Measurements from ENCODE around the gene ABTB1.

ABTB1 gene

DNA sequence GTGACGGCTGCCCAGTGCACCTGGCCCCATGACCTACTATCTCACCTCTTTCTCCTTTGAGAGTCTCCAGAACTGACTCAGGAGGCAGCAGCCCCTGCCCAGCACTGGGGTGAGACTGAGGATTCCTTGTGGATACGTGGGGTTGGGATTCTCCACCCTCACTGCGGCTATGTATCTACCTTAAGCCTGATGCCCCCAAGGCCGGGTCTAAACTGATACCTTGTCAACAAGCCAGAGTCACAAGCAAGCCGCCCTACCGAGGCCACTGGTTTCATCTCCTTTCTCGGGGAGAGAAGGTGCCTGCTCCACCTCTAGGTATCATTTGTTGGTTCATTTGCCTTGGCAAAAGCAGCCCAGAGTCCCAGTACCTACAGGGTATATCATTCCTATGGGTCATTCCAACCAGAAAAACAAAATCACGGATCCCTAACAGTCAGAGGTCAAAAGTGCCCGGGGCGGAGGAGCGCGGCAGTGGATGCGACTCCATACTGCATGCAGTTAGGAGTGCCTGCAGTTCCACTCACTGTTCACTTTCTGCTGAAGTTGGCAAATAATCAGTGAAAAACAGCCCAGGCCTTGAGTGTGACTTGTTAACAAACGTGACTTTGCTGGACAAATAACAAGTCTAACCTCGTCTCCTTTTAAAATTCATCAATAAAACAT, 47.5 kb downstream of the ABTB1 start:
- Histone ChIP-seq H3K79me2 (ENCODE audit: insufficient read depth, low read length) (no peaks in the 10 kb centered on the region), H2AFZ (ENCODE audit: low read length) (no peak overlapping the region), H3K9me3 (ENCODE audit: insufficient read depth, low read depth, low read length) (no peaks in the 10 kb centered on the region), H3K9ac (ENCODE audit: low read depth, low read length, poor library complexity, severe bottlenecking) (no peak overlapping the region), H3K27me3 (ENCODE audit: insufficient read depth, low read length, poor library complexity, severe bottlenecking) (no peaks in the 10 kb centered on the region), H4K20me1 (ENCODE audit: insufficient read depth, low read length, poor library complexity, severe bottlenecking) (no peaks in the 10 kb centered on the region), H3K36me3 (ENCODE audit: insufficient read depth, low read length) (peaks cover 80% of the 10 kb centered on the region), H3K4me3 (ENCODE audit: low read length, poor library complexity, severe bottlenecking) (no peak overlapping the region), H3K4me2 (ENCODE audit: low read depth, low read length, poor library complexity, severe bottlenecking) (no peak overlapping the region), H3K4me1 (ENCODE audit: insufficient read depth, low read length, poor library complexity, severe bottlenecking) (no peaks in the 10 kb centered on the region), H3F3A (ENCODE audit: low read depth) (no peaks in the 10 kb centered on the region), H3K9me2 (replicated peaks; ENCODE audit: low read depth, low read length) (no peaks in the 10 kb centered on the region)
- TF ChIP-seq EZH2phosphoT487 (IDR thresholded peaks at IDR 0.05; ENCODE audit: borderline replicate concordance), result no peak
- TF ChIP-seq CTCF (conservative IDR thresholded peaks at IDR 0.05; ENCODE audit: low read length), result no peak

DNA sequence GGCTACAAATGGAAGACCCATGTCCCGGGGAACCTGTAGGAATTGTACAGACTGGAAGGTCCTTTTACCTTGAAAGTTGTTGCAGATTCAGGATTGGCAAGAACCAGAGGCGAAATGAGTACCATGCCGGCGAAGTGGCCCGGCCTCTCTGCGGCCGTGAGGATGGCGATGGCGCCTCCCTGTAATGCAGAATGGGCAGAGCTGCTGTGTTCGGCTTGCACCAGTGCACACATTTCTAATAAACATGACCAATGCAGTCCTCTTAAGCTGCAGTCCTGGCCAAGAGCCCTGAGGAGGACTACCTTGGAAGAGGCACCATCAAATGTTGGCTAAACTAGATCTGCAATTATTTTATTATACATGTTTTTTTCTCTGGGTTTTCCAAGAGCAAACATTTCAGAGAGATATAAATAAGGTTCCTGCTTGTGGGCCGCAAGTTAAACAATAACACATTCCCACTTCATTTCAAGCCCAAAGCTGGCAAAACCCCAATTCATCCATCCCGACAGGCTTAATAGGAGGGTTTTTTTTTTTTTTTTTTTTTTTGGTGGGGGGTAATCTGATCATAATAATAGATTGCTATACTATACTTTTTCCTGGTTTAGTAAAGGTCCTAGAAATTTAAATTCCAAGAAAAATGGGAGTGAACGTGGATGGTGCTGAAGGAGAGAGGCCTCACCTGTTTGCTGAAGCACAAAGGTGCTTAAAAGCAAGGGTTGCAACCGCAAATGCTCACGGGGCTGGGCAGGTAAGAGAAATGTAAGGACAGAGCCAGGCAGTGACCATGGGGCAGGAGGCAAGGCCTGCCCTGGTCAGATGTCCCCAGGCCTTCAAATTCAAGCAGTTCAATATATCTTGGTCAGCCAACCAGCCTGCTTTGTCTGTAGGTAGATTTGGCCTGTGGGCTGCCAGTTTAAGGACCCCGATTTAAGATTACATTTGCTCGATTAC, 48.5 kb downstream of the ABTB1 start:
- no peaks in the 10 kb centered on the region for H3K9me2 ChIP-seq (replicated peaks; ENCODE audit: low read depth, low read length)
- H4K20me1 ChIP-seq (ENCODE audit: insufficient read depth, low read length, poor library complexity, severe bottlenecking), result no peaks in the 10 kb centered on the region
- H2AFZ ChIP-seq (ENCODE audit: low read length), result no peak overlapping the region
- no peaks in the 10 kb centered on the region for H3K27me3 ChIP-seq (ENCODE audit: insufficient read depth, low read length, poor library complexity, severe bottlenecking)
- H3F3A ChIP-seq (ENCODE audit: low read depth), result no peaks in the 10 kb centered on the region
- peaks cover 75% of the 10 kb centered on the region for H3K36me3 ChIP-seq (ENCODE audit: insufficient read depth, low read length)
- 0 out of 2 replicates have a peak, but pooled peaks cover 5% of the 10 kb centered on the region for H3K79me2 ChIP-seq (ENCODE audit: insufficient read depth, low read length)
- no peak overlapping the region for H3K4me3 ChIP-seq (ENCODE audit: low read length, poor library complexity, severe bottlenecking)
- TF ChIP-seq EZH2phosphoT487 (IDR thresholded peaks at IDR 0.05; ENCODE audit: borderline replicate concordance) (no peak), CTCF (conservative IDR thresholded peaks at IDR 0.05; ENCODE audit: low read length) (no peak)
- no peak overlapping the region for H3K9ac ChIP-seq (ENCODE audit: low read depth, low read length, poor library complexity, severe bottlenecking)
- H3K4me1 ChIP-seq (ENCODE audit: insufficient read depth, low read length, poor library complexity, severe bottlenecking), result no peaks in the 10 kb centered on the region
- no peaks in the 10 kb centered on the region for H3K9me3 ChIP-seq (ENCODE audit: insufficient read depth, low read depth, low read length)
- H3K4me2 ChIP-seq (ENCODE audit: low read depth, low read length, poor library complexity, severe bottlenecking), result no peak overlapping the region

DNA sequence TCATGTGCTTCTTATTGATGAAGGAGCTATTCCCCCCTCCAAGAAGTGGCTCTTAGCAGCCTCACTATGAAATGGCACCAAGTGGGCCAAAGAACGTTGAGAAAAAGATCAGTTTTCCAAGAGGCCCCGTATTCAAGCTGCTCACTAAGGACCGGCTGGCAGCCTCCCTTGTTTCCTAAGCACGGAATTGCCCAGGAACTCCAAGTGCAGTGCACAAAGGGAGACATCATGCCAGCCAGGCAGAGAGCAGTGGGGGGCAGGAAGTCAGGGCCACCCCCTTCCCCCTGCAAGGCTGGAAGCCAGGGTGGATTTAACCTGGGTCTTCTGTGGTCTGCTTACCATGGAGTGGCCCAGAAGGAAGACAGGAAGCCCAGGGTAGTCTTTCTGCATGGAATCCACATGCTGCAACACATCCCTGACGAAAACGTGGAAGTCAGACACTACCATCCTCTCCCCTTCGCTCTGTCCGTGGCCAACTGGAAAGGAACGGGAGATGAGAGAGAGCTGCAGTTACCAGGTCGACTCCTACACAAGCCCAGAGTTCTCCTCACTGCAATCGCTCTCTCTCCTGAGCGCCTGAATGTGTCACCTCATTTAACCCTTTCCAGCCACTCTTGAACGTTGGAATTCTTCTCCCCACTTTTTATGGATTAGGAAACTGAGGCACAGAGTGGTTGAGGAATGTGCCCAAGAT, 49.5 kb downstream of the ABTB1 start:
- Histone ChIP-seq H3K9ac (ENCODE audit: low read depth, low read length, poor library complexity, severe bottlenecking) (no peak overlapping the region), H2AFZ (ENCODE audit: low read length) (no peak overlapping the region), H3K4me2 (ENCODE audit: low read depth, low read length, poor library complexity, severe bottlenecking) (no peak overlapping the region), H3F3A (ENCODE audit: low read depth) (no peaks in the 10 kb centered on the region), H3K9me3 (ENCODE audit: insufficient read depth, low read depth, low read length) (no peaks in the 10 kb centered on the region), H3K36me3 (ENCODE audit: insufficient read depth, low read length) (peaks cover 70% of the 10 kb centered on the region), H3K9me2 (replicated peaks; ENCODE audit: low read depth, low read length) (no peaks in the 10 kb centered on the region), H4K20me1 (ENCODE audit: insufficient read depth, low read length, poor library complexity, severe bottlenecking) (no peaks in the 10 kb centered on the region), H3K27me3 (ENCODE audit: insufficient read depth, low read length, poor library complexity, severe bottlenecking) (no peaks in the 10 kb centered on the region), H3K4me3 (ENCODE audit: low read length, poor library complexity, severe bottlenecking) (no peak overlapping the region), H3K4me1 (ENCODE audit: insufficient read depth, low read length, poor library complexity, severe bottlenecking) (no peaks in the 10 kb centered on the region), H3K79me2 (ENCODE audit: insufficient read depth, low read length) (0 out of 2 replicates have a peak, but pooled peaks cover 5% of the 10 kb centered on the region)
- TF ChIP-seq CTCF (conservative IDR thresholded peaks at IDR 0.05; ENCODE audit: low read length), result no peak
- no peak for TF ChIP-seq EZH2phosphoT487 (IDR thresholded peaks at IDR 0.05; ENCODE audit: borderline replicate concordance)
